OCI-LY7 (cell line): ENCODE results near the gene ZFYVE28.

Source experiments
- EZH2phosphoT487 ChIP-seq: fragments of 200-600 bp; sonication (generic); IDR thresholded peaks from 2 replicates; pipeline ENCODE4 v1.6.1; 2018; ENCODE audit warnings: low read depth, borderline replicate concordance, mild to moderate bottlenecking, mixed run types, antibody characterized with exemption, low read length, moderate library complexity, mixed read lengths
- TF ChIP-seq, protein P1 (sequence below): fragments of 200-600 bp; sonication (generic); conservative IDR thresholded peaks from 2 replicates; pipeline ENCODE4 v1.5.1; 2014; ENCODE audit warnings: mild to moderate bottlenecking, antibody characterized with exemption, low read length, moderate library complexity, mixed read lengths

- TF ChIP-seq, protein P1, sequence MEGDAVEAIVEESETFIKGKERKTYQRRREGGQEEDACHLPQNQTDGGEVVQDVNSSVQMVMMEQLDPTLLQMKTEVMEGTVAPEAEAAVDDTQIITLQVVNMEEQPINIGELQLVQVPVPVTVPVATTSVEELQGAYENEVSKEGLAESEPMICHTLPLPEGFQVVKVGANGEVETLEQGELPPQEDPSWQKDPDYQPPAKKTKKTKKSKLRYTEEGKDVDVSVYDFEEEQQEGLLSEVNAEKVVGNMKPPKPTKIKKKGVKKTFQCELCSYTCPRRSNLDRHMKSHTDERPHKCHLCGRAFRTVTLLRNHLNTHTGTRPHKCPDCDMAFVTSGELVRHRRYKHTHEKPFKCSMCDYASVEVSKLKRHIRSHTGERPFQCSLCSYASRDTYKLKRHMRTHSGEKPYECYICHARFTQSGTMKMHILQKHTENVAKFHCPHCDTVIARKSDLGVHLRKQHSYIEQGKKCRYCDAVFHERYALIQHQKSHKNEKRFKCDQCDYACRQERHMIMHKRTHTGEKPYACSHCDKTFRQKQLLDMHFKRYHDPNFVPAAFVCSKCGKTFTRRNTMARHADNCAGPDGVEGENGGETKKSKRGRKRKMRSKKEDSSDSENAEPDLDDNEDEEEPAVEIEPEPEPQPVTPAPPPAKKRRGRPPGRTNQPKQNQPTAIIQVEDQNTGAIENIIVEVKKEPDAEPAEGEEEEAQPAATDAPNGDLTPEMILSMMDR: no peak
- TF ChIP-seq EZH2phosphoT487: no peak
These were observed 31.3 kb upstream of the ZFYVE28 start for GRCh38 chr4:2449511-2450392.
